Measurements from ENCODE around the gene STON2.

The STON2 gene

DNA sequence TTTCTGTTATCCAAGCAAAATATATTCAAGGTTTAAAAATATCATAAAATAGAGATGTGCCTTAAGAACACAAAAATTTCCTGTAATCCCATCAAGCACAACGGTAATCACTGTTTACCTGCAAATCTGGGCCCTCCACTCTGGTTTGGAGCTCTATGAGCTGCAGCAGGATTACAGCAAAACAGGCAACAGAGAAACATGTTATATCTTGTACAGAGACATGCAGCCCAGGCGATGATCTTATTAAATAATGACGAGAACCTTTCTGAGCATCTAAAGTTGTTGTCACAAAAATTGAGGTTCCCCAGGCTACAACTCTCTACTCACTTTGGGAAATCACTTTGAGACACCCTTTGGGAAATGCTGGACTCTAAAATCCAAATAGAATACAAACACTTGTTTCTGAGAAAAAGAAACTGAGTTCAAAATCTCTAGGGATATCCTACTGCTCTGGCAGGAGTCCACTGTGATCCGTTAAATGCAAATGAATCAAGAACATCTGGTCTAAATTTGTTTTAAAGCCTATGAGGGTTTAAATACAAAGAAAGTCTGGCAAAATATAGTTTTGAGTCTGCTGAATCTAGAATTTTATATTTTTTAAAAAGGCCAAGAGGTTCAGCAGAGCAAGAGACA lies 36.3 kb downstream of the STON2 start:
- no peak for TF ChIP-seq CTCF (conservative IDR thresholded peaks at IDR 0.05; ENCODE audit: low read length)
- no peak overlapping the region for H3K4me3 ChIP-seq (ENCODE audit: low read length)
- DNase-seq (ENCODE audit: low read depth) = peak; percentile 13

DNA sequence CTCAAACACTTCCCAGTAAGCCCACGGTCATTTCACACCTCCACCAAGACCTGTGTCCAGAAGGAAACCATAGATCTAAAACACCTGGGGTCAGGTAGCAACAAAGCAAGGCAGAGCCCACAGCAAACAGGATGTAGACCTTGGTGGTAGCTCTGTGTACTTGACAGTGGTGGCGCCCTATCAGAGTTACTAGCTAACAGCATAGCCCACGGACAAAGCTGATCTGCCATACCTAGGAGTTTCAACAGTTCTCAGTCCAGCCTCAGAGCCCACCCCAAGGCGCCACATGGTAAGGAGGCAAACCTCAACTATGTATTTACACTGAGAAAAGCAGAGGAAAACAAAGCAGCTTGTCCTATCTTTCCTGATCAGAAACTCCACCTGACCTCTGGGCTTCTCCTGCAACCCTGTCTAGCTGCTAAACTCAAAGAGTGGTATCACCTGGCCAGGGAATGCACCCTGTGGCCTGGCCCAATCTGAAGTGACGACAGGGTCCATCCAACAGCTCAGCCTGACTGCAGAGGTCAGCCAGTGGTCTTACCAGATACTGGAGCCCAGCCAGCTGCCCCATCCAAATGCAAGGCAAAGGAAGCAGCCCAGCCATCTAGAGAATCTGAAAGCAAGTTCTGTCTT lies 46.3 kb downstream of the STON2 start:
- TF ChIP-seq CTCF (conservative IDR thresholded peaks at IDR 0.05; ENCODE audit: low read length) = no peak
- no peak overlapping the region for H3K4me3 ChIP-seq (ENCODE audit: low read length)

GRCh38 chr14:81352413-81352812 lies 47.7 kb downstream of the STON2 start:
- no peak for TF ChIP-seq CTCF (conservative IDR thresholded peaks at IDR 0.05; ENCODE audit: low read length)
- no peak for DNase-seq (ENCODE audit: low read depth)
- no peak overlapping the region for H3K4me3 ChIP-seq (ENCODE audit: low read length)

More for the DNA sequence above, 46.3 kb downstream of the STON2 start:
- DNase-seq (ENCODE audit: low read depth) = no peak

GRCh38 chr14:81351205-81351604 lies 48.9 kb downstream of the STON2 start:
- TF ChIP-seq CTCF (conservative IDR thresholded peaks at IDR 0.05; ENCODE audit: low read length) = no peak
- DNase-seq (ENCODE audit: low read depth) = no peak
- H3K4me3 ChIP-seq (ENCODE audit: low read length) = no peak overlapping the region

DNA sequence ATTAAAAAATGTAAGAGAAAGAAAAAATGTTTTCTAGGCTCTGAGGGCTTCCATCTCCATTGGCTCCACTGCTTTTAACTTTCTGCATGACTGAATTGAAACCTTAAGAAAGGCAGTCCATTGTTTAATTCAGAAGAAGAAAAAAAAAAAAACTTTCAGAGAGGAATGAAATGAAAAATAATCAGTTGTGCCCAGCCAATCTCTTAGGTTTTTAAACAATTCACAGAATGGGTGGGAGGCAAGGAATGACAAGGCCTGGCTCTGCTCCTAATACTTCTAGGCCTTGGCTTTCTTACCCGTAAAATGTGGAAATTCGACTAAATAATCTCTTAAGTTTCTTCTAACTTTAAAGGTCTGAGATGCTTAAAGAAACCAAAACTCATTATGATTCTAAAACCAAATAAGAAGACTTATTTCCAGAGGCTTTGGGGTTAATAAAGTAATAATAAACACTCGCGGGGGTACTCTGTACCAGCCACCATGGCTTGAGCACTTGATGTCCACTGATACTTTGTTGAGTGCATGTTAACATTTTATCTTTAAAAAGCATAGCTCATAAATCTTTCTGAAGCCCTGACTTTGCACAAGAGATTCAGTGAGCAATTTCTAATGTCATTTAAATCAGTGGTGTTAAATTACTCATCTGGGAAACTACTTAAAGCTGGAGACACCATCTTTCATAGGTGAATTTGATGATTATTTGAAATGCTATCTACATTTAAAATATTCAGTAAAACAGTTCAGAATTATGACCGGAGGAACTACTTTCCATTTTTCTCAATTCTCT lies 49.6 kb downstream of the STON2 start:
- no peak for TF ChIP-seq CTCF (conservative IDR thresholded peaks at IDR 0.05; ENCODE audit: low read length)
- DNase-seq (ENCODE audit: low read depth) = no peak
- no peak overlapping the region for H3K4me3 ChIP-seq (ENCODE audit: low read length)

- TF ChIP-seq CTCF (conservative IDR thresholded peaks at IDR 0.05; ENCODE audit: low read length) = no peak
- H3K4me3 ChIP-seq (ENCODE audit: low read length) = no peak overlapping the region
- DNase-seq (ENCODE audit: low read depth) = no peak
Observed at GRCh38 chr14:81348061-81348460, 52.1 kb downstream of the STON2 start.
